ENCODE measurements around the gene PCDH12. TPM values are rescaled to one million over a fixed set of nuclear protein-coding genes. Genes with fewer than 3 reads are reported as not detected.
A peak's percentile ranks its signal among the peaks of the same experiment; 100 is the strongest.

Gene PCDH12
- total RNA-seq, 2 donors from 2014 or later: 1.6 to 2.9 TPM

- H3K27me3 ChIP-seq: no peaks in the 10 kb centered on the region
- peaks cover 0 to 11% of the 10 kb centered on the region in 2 donors for H3K36me3 ChIP-seq (replicated peaks in 1 of 2; ENCODE audit: insufficient read depth in 1 of 2, low read depth in 2 of 2)
- H3K4me3 ChIP-seq: no peak overlapping the region
- ATAC-seq: no peak
- no peak for DNase-seq
- WGBS, 2 donors: 80 to 82% methylated on average over 6 of the region's 6 CpGs
- H3K27ac ChIP-seq: no peak overlapping the region
- intact Hi-C loops (cut with DNase I): loop anchor here (10.0 kb wide), 1 partner anchor 144 kb away; no protein-coding TSS in a partner anchor
- H3K4me1 ChIP-seq: no peaks in the 10 kb centered on the region
- H3K9me3 ChIP-seq: no peaks in the 10 kb centered on the region
- no peak for TF ChIP-seq POLR2A (IDR thresholded peaks at IDR 0.05)
- TF ChIP-seq CTCF (IDR thresholded peaks at IDR 0.05): peak in 1 of 7 experiments; percentile 9
Measured at GRCh38 chr5:142000704-142001484, 42.9 kb upstream of the PCDH12 start.

GRCh38 chr5:142000173-142000572 lies 42.2 kb upstream of the PCDH12 start:
- Histone ChIP-seq H3K9me3 (no peaks in the 10 kb centered on the region), H3K27ac (no peak overlapping the region), H3K36me3 (replicated peaks in 1 of 2; ENCODE audit: insufficient read depth in 1 of 2, low read depth in 2 of 2) (peaks cover 0 to 11% of the 10 kb centered on the region in 2 donors), H3K4me3 (no peak overlapping the region), H3K4me1 (no peaks in the 10 kb centered on the region), H3K27me3 (no peaks in the 10 kb centered on the region)
- intact Hi-C loops (cut with DNase I): loop anchor here (10.0 kb wide), 1 partner anchor 145 kb away; no protein-coding TSS in a partner anchor
- 45 to 46% methylated on average over 1 of the region's 1 CpG for WGBS, 2 donors
- DNase-seq (no peak), ATAC-seq (no peak)
- TF ChIP-seq CTCF (IDR thresholded peaks at IDR 0.05): no peak

GRCh38 chr5:141997358-141997960 lies 39.5 kb upstream of the PCDH12 start:
- TF ChIP-seq CTCF (IDR thresholded peaks at IDR 0.05): no peak
- TF ChIP-seq POLR2A (IDR thresholded peaks at IDR 0.05): no peak
- ATAC-seq (no peak), DNase-seq (no peak)
- peaks cover 2% of the 10 kb centered on the region for H3K4me1 ChIP-seq
- no peak overlapping the region for H3K27ac ChIP-seq
- no peaks in the 10 kb centered on the region for H3K27me3 ChIP-seq
- no peaks in the 10 kb centered on the region for H3K9me3 ChIP-seq
- WGBS, 2 donors: 45 to 56% methylated on average over 6 of the region's 6 CpGs
- no peak overlapping the region for H3K4me3 ChIP-seq
- H3K36me3 ChIP-seq (replicated peaks in 1 of 2; ENCODE audit: insufficient read depth in 1 of 2, low read depth in 2 of 2): peaks cover 0 to 9% of the 10 kb centered on the region in 2 donors
- intact Hi-C loops (cut with DNase I): no loop called here

- intact Hi-C loops (cut with DNase I): no loop called here
- no peak for ATAC-seq
- no peak overlapping the region for H3K27ac ChIP-seq
- no peaks in the 10 kb centered on the region for H3K27me3 ChIP-seq
- H3K4me3 ChIP-seq: no peak overlapping the region
- 95 to 100% methylated on average over 3 of the region's 3 CpGs for WGBS, 2 donors
- peaks cover 0 to 7% of the 10 kb centered on the region in 2 donors for H3K36me3 ChIP-seq (replicated peaks in 1 of 2; ENCODE audit: insufficient read depth in 1 of 2, low read depth in 2 of 2)
- H3K9me3 ChIP-seq: no peaks in the 10 kb centered on the region
- DNase-seq: no peak
- TF ChIP-seq CTCF (IDR thresholded peaks at IDR 0.05) (no peak), POLR2A (IDR thresholded peaks at IDR 0.05) (no peak)
- peaks cover 3% of the 10 kb centered on the region for H3K4me1 ChIP-seq
Measured at GRCh38 chr5:141995656-141996055, 37.7 kb upstream of the PCDH12 start.

All from body of pancreas (tissue), 4 donors.